CD14-positive monocyte (primary cell): ENCODE measurements around the gene ZP2. TPM values are rescaled to one million over a fixed set of nuclear protein-coding genes. Genes with fewer than 3 reads are reported as not detected.

Experiments
- DNase-seq, 3 donors: peaks; one replicate each; pipeline ENCODE4 v3.0.0-alpha.2; 2011 to 2022
- H2AFZ ChIP-seq: 2 replicates; pipeline ENCODE4 v1.6.0; 2012; ENCODE audit warnings: mild to moderate bottlenecking, low read depth, low read length, inconsistent platforms; ENCODE audit not compliant: insufficient read depth, poor library complexity, severe bottlenecking
- H3K27ac ChIP-seq, 2 donors: 1 replicate in 1 of 2; 2 replicates in 1 of 2; pipeline ENCODE4 v1.5.1; 2012 to 2013; ENCODE audit warnings: low read length in 2 of 2, control low read depth in 1 of 2, inconsistent platforms in 1 of 2, low read depth in 1 of 2, mild to moderate bottlenecking in 1 of 2
- H3K27me3 ChIP-seq, 2 donors: one replicate each; pipeline versions ENCODE4 v1.6.0 to v1.6.1; 2011 to 2013; ENCODE audit warnings: low read length in 2 of 2; ENCODE audit not compliant: control insufficient read depth in 2 of 2, insufficient read depth in 2 of 2
- H3K36me3 ChIP-seq, 2 donors: replicated peaks in 1 of 2; 1 replicate in 1 of 2; 2 replicates in 1 of 2; pipeline versions ENCODE4 v1.5.1 to v1.6.1; 2012 to 2013; ENCODE audit warnings: low read length in 2 of 2, control low read depth in 1 of 2, inconsistent platforms in 1 of 2, mild to moderate bottlenecking in 1 of 2; ENCODE audit not compliant: insufficient read depth in 2 of 2, control insufficient read depth in 1 of 2
- H3K4me1 ChIP-seq, 2 donors: 1 replicate in 1 of 2; 2 replicates in 1 of 2; pipeline versions ENCODE4 v1.5.1 to v1.6.1; 2012 to 2013; ENCODE audit warnings: low read length in 2 of 2, control low read depth in 1 of 2, inconsistent platforms in 1 of 2, mild to moderate bottlenecking in 1 of 2, moderate library complexity in 1 of 2; ENCODE audit not compliant: insufficient read depth in 2 of 2, control insufficient read depth in 1 of 2
- H3K4me2 ChIP-seq: replicated peaks from 2 replicates; pipeline ENCODE3; 2012; ENCODE audit warnings: low read length, moderate library complexity, mild to moderate bottlenecking; ENCODE audit not compliant: poor library complexity, severe bottlenecking; ENCODE audit errors: extremely low read depth
- H3K4me3 ChIP-seq, 3 experiments: fragments of 200-600 bp in 1 of 3; sonication (generic) in 1 of 3; replicated peaks in 1 of 3; 1 replicate in 2 of 3; 2 replicates in 1 of 3; pipeline ENCODE4 v1.5.1; 2011 to 2013; ENCODE audit warnings: low read length in 3 of 3, mild to moderate bottlenecking in 3 of 3, control low read depth in 2 of 3, low read depth in 2 of 3, inconsistent platforms in 1 of 3, moderate library complexity in 1 of 3
- H3K79me2 ChIP-seq: 2 replicates; pipeline ENCODE4 v1.6.0; 2012; ENCODE audit warnings: mild to moderate bottlenecking, control low read depth, inconsistent platforms, low read length, moderate library complexity; ENCODE audit not compliant: insufficient read depth
- H3K9ac ChIP-seq: 2 replicates; pipeline ENCODE4 v1.6.0; 2017; ENCODE audit warnings: low read length, mild to moderate bottlenecking; ENCODE audit not compliant: insufficient read depth, poor library complexity, severe bottlenecking
- H3K9me3 ChIP-seq, 2 donors: replicated peaks in 1 of 2; 1 replicate in 1 of 2; 2 replicates in 1 of 2; pipeline versions ENCODE4 v1.5.1 to v1.6.1; 2012 to 2013; ENCODE audit warnings: low read length in 2 of 2, control low read depth in 1 of 2; ENCODE audit not compliant: control insufficient read depth in 1 of 2, insufficient read depth in 1 of 2
- H4K20me1 ChIP-seq: 2 replicates; pipeline ENCODE4 v1.6.0; 2012; ENCODE audit warnings: mild to moderate bottlenecking, low read length, control low read depth, moderate library complexity; ENCODE audit not compliant: insufficient read depth
- H3K27ac Mint-ChIP-seq, 7 donors: one replicate each; pipeline ENCODE4 v1.8.0; 2020; ENCODE audit warnings: mild to moderate bottlenecking in 7 of 7, mixed read lengths in 7 of 7, moderate library complexity in 6 of 7, inconsistent platforms in 2 of 7
- H3K27me3 Mint-ChIP-seq, 3 donors: one replicate each; pipeline ENCODE4 v1.8.0; 2021 to 2022; ENCODE audit warnings: low read depth in 3 of 3, mild to moderate bottlenecking in 3 of 3, mixed read lengths in 3 of 3, moderate library complexity in 3 of 3, inconsistent platforms in 1 of 3
- H3K36me3 Mint-ChIP-seq, 2 donors: one replicate each; pipeline ENCODE4 v1.8.0; 2020; ENCODE audit warnings: mixed read lengths in 2 of 2, inconsistent platforms in 1 of 2, mild to moderate bottlenecking in 1 of 2
- H3K4me1 Mint-ChIP-seq: one replicate; pipeline ENCODE4 v1.8.0; 2020; ENCODE audit warnings: mild to moderate bottlenecking, mixed read lengths
- H3K4me3 Mint-ChIP-seq, 2 donors: one replicate each; pipeline ENCODE4 v1.8.0; 2020; ENCODE audit warnings: mild to moderate bottlenecking in 2 of 2, mixed read lengths in 2 of 2, moderate library complexity in 1 of 2
- H3K9me3 Mint-ChIP-seq, 7 donors: one replicate each; pipeline ENCODE4 v1.8.0; 2020 to 2022; ENCODE audit warnings: mixed read lengths in 7 of 7, mild to moderate bottlenecking in 6 of 7, moderate library complexity in 6 of 7, inconsistent platforms in 2 of 7
- WGBS: methylation state at CpG from one replicate; pipeline ENCODE4 v1.1.5; 2013; ENCODE audit warnings: missing lambda C conversion rate; ENCODE audit not compliant: insufficient coverage; 5-methylcytosine and 5-hydroxymethylcytosine counted together
- intact Hi-C, 2 donors: fragments of 100-400 bp; cut with micrococcal nuclease; formaldehyde crosslinking; loops; one replicate each; pipeline versions ENCODE4 v1.15.0 to v1.15.1; 2023
- polyA plus RNA-seq, 3 donors: library from polyadenylated mRNA; depleted of rRNA in 1 of 3; unstranded in 2 of 3; stranded (reverse) in 1 of 3; fragments of 300-500 nt in 2 of 3; fragments of >200 nt in 1 of 3; fragmentation: Illumina TruSeq in 2 of 3; gene quantifications; 1 replicate in 2 of 3; 2 replicates in 1 of 3; pipeline ENCODE4 v1.2.3, GENCODE V29; 2012 to 2021
- TF ChIP-seq, protein P1 (sequence below): fragments of 200-600 bp; IDR thresholded peaks from one replicate; pipeline ENCODE4 v1.8.0; 2022; ENCODE audit warnings: antibody characterized with exemption, mild to moderate bottlenecking

Gene ZP2
- polyA plus RNA-seq, 3 donors: not detected

DNA sequence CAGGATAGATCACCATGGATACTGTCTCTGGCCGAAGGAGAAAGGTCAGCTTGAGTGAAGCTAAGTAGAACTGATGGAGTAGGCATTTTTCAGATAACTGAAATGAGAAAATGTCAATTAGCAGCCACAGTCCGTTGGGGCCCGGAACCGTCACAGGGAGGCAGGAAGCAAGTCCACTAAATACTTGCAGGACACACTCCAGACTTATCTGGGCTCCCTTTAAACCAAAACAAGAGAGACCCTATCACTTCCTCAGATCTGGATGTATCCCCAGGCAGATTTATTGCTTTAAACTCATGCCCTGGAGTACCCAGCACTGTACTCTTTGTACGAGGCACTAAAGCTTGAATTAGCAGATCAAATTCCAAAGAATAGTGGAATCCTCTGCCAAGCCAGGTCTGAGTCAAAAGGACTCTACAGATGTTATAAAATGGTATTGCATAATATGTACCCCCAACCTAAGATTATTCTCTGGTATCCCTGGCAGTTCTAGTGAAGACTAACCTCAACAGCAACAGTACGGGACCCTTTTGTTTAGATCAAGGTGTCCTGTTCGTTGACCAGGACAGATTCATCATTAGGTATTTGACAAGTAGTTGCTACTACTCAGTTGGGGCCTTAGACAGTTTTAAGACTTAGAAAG, 8.1 kb downstream of the ZP2 start:
- H3K79me2 ChIP-seq: no peaks in the 10 kb centered on the region
- H3K4me2 ChIP-seq: no peak overlapping the region
- H3K4me1 ChIP-seq: no peaks in the 10 kb centered on the region
- no peak overlapping the region for H3K27ac Mint-ChIP-seq
- H3K9me3 ChIP-seq: no peaks in the 10 kb centered on the region
- peaks cover 0 to 2% (median 0%) of the 10 kb centered on the region in 7 donors for H3K9me3 Mint-ChIP-seq
- no peak overlapping the region for H3K4me3 ChIP-seq
- no peak for DNase-seq
- TF ChIP-seq, protein P1, sequence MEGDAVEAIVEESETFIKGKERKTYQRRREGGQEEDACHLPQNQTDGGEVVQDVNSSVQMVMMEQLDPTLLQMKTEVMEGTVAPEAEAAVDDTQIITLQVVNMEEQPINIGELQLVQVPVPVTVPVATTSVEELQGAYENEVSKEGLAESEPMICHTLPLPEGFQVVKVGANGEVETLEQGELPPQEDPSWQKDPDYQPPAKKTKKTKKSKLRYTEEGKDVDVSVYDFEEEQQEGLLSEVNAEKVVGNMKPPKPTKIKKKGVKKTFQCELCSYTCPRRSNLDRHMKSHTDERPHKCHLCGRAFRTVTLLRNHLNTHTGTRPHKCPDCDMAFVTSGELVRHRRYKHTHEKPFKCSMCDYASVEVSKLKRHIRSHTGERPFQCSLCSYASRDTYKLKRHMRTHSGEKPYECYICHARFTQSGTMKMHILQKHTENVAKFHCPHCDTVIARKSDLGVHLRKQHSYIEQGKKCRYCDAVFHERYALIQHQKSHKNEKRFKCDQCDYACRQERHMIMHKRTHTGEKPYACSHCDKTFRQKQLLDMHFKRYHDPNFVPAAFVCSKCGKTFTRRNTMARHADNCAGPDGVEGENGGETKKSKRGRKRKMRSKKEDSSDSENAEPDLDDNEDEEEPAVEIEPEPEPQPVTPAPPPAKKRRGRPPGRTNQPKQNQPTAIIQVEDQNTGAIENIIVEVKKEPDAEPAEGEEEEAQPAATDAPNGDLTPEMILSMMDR: no peak
- H3K4me3 Mint-ChIP-seq: no peak overlapping the region
- no peaks in the 10 kb centered on the region for H3K36me3 Mint-ChIP-seq
- H3K4me1 Mint-ChIP-seq: no peaks in the 10 kb centered on the region
- H3K27ac ChIP-seq: no peak overlapping the region
- intact Hi-C loops: no loop called here
- H3K27me3 Mint-ChIP-seq: peaks cover 9 to 23% (median 22%) of the 10 kb centered on the region in 3 donors
- H4K20me1 ChIP-seq: no peaks in the 10 kb centered on the region
- 47% methylated on average over 6 of the region's 7 CpGs for WGBS
- H3K9ac ChIP-seq: no peak overlapping the region
- H3K36me3 ChIP-seq: no peaks in the 10 kb centered on the region
- H3K27me3 ChIP-seq: peaks cover 4 to 11% of the 10 kb centered on the region in 2 donors
- H2AFZ ChIP-seq: no peak overlapping the region

DNA sequence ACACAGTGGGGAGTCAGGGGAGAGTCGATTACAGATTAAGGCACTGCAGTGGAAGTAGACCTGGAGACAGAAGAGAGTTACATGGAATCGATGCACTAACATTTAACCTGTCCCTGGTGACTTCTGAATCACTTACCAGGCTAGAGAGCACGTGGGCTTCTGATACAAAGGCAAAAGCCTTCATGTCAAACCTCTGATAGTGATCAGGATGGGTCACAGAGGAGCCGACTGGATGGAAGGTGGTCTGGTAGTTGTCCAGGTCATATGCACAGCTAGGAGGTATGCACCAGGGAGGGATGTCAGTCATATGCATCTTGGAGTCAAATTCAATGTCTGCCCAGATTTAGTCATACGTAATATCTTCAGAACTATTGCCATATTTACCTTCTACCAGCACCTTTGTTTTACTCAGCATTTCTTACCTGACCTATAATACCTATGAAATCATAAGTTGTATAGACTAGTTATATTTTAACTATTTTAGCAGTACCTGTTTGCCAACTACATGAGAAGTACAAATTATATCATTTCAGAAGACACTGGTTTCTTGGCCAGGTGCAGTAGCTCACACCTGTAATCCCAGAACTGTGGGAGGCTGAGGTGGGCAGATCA, 11.7 kb downstream of the ZP2 start:
- 100% methylated on average over 1 of the region's 5 CpGs for WGBS
- Histone ChIP-seq H3K9ac (no peak overlapping the region), H3K79me2 (no peaks in the 10 kb centered on the region), H2AFZ (no peak overlapping the region), H3K4me1 (no peaks in the 10 kb centered on the region), H3K27ac (no peak overlapping the region), H3K27me3 (peaks cover 4 to 10% of the 10 kb centered on the region in 2 donors), H3K4me2 (no peak overlapping the region), H4K20me1 (no peaks in the 10 kb centered on the region), H3K9me3 (no peaks in the 10 kb centered on the region), H3K36me3 (no peaks in the 10 kb centered on the region), H3K4me3 (no peak overlapping the region)
- TF ChIP-seq, protein P1: no peak
- no peak for DNase-seq
- intact Hi-C loops: loop anchor here in 1 of 2 donors (10.0 kb wide), 1 partner anchor 375 kb away; no protein-coding TSS in a partner anchor
- no peak overlapping the region for H3K4me3 Mint-ChIP-seq
- peaks cover 7% of the 10 kb centered on the region for H3K4me1 Mint-ChIP-seq
- H3K27ac Mint-ChIP-seq: no peak overlapping the region
- no peaks in the 10 kb centered on the region for H3K9me3 Mint-ChIP-seq
- no peaks in the 10 kb centered on the region for H3K36me3 Mint-ChIP-seq
- H3K27me3 Mint-ChIP-seq: peaks cover 8 to 25% (median 17%) of the 10 kb centered on the region in 3 donors
